Activated CD4-positive, alpha-beta T cell treated with anti-CD3 and anti-CD28 coated beads, Interleukin-2, amount 50 U/mL, for 1 hour (primary cell): ENCODE results near the gene HNRNPAB.
"Not testable (repeated sequence)": the region's sequence is repeated elsewhere in the genome, so short reads cannot be mapped to it uniquely, and the experiment has no call there.

Experiments used
- DNase-seq: peaks from one replicate; pipeline ENCODE4 v3.0.0-alpha.2; 2020

HNRNPAB gene

GRCh38 chr5:178247481-178248456 is 43.4 kb downstream of the HNRNPAB start:
- DNase-seq: no peak

- no peak for DNase-seq
Observed at GRCh38 chr5:178248750-178249149, 44.4 kb downstream of the HNRNPAB start.

- peak; percentile 16 for DNase-seq
Observed at GRCh38 chr5:178249191-178249989, 45.1 kb downstream of the HNRNPAB start.

GRCh38 chr5:178250263-178250662 is 45.9 kb downstream of the HNRNPAB start:
- no peak for DNase-seq

GRCh38 chr5:178252258-178252657 is 47.9 kb downstream of the HNRNPAB start:
- no peak for DNase-seq

- not testable (repeated sequence) for DNase-seq
Observed at GRCh38 chr5:178253632-178254031, 49.3 kb downstream of the HNRNPAB start.

- DNase-seq: no peak
Observed at GRCh38 chr5:178256746-178257145, 52.4 kb downstream of the HNRNPAB start.

GRCh38 chr5:178257650-178258049 is 53.3 kb downstream of the HNRNPAB start:
- no peak for DNase-seq

GRCh38 chr5:178259623-178260536 is 55.5 kb downstream of the HNRNPAB start:
- DNase-seq: no peak
